ENCODE measurements around the gene SFSWAP.

GRCh38 chr12:131682510-131682895, 28.4 kb upstream of the SFSWAP start:
- TF ChIP-seq GATA2 (IDR thresholded peaks at IDR 0.05; ENCODE audit: low read depth, low read length) (no peak), GATA3 (IDR thresholded peaks at IDR 0.05; ENCODE audit: low read depth, low read length) (no peak)

Measured in SH-SY5Y (cell line).